ENCODE measurements around the gene ZNF701. TPM values are rescaled to one million over a fixed set of nuclear protein-coding genes. Genes with fewer than 3 reads are reported as not detected.
"Not testable (repeated sequence)": the region's sequence is repeated elsewhere in the genome, so short reads cannot be mapped to it uniquely, and the experiment has no call there.

ZNF701 gene
- total RNA-seq, 1 experiment from 2014 or later: 9.0 TPM

GRCh38 chr19:52541608-52542007 is 28.5 kb upstream of the ZNF701 start:
- POLR2A ChIA-PET: no interaction called here
- intact Hi-C loops (cut with micrococcal nuclease): no loop called here
- no peaks in the 10 kb centered on the region for H3K4me1 ChIP-seq (ENCODE audit: control insufficient read depth in 1 of 2, insufficient read depth in 2 of 2, low read length in 2 of 2)
- H3K9me2 ChIP-seq (ENCODE audit: insufficient read depth): no peaks in the 10 kb centered on the region
- no peak for TF ChIP-seq CTCF (IDR thresholded peaks at IDR 0.05 in 2 of 3, conservative IDR thresholded peaks at IDR 0.05 in 1 of 3; ENCODE audit: borderline replicate concordance in 1 of 3, insufficient read depth in 1 of 3, low read depth in 2 of 3, low read length in 2 of 3)
- no peak for TF ChIP-seq ZFX (IDR thresholded peaks at IDR 0.05)
- TF ChIP-seq SP1 (IDR thresholded peaks at IDR 0.05; ENCODE audit: low read depth): no peak
- no peak for TF ChIP-seq EZH2phosphoT487 (IDR thresholded peaks at IDR 0.05; ENCODE audit: borderline replicate concordance)
- no peak for TF ChIP-seq FOSL1 (IDR thresholded peaks at IDR 0.05; ENCODE audit: low read depth)
- no peak for TF ChIP-seq TCF7L2 (IDR thresholded peaks at IDR 0.05; ENCODE audit: borderline replicate concordance, extremely low read depth, insufficient read depth, insufficient read length)
- TF ChIP-seq ATF3 (IDR thresholded peaks at IDR 0.05): no peak
- H3K27ac ChIP-seq (ENCODE audit: low read depth, low read length): no peak overlapping the region
- no peaks in the 10 kb centered on the region for H3K79me2 ChIP-seq (ENCODE audit: insufficient read depth, low read length)
- BruUV-seq (replicated peaks): no TSS peak
- H3K9me3 ChIP-seq (ENCODE audit: control insufficient read depth in 1 of 2, insufficient read depth in 1 of 2, low read depth in 1 of 2, low read length in 2 of 2): no peaks in the 10 kb centered on the region
- H3K27me3 ChIP-seq (ENCODE audit: insufficient read depth, low read length): no peaks in the 10 kb centered on the region
- H3K9ac ChIP-seq (ENCODE audit: low read length): no peak overlapping the region
- H3K36me3 ChIP-seq (ENCODE audit: control insufficient read depth in 1 of 2, insufficient read depth in 2 of 2, low read length in 2 of 2): peaks cover 0 to 12% of the 10 kb centered on the region in 2 experiments; a peak in 2 of 4 replicates
- RAD21 ChIA-PET (ENCODE audit: low non-redundant PET in 1 of 2, low total read pairs in 2 of 2, uncharacterized antibody in 2 of 2, unreplicated experiment in 2 of 2): no interaction called here
- H3K4me3 ChIP-seq (replicated peaks in 1 of 2; ENCODE audit: low read depth in 1 of 2, low read length in 2 of 2): no peak overlapping the region
- ATAC-seq (no peak), DNase-seq (ENCODE audit: low read depth, low spot score) (no peak)
- no peak overlapping the region for H3K4me2 ChIP-seq (ENCODE audit: low read length)
- CTCF ChIA-PET: no interaction called here
- H4K20me1 ChIP-seq (ENCODE audit: insufficient read depth): no peaks in the 10 kb centered on the region
- H2AFZ ChIP-seq (ENCODE audit: low read depth, low read length, poor library complexity, severe bottlenecking): no peak overlapping the region

- DNase-seq (ENCODE audit: low read depth, low spot score); H3K9ac ChIP-seq (ENCODE audit: low read length); BruUV-seq (replicated peaks); H3K4me1 ChIP-seq (ENCODE audit: control insufficient read depth in 1 of 2, insufficient read depth in 2 of 2, low read length in 2 of 2); H3K9me2 ChIP-seq (ENCODE audit: insufficient read depth); RAD21 ChIA-PET (ENCODE audit: low non-redundant PET in 1 of 2, low total read pairs in 2 of 2, uncharacterized antibody in 2 of 2, unreplicated experiment in 2 of 2); H3K4me2 ChIP-seq (ENCODE audit: low read length); H2AFZ ChIP-seq (ENCODE audit: low read depth, low read length, poor library complexity, severe bottlenecking); H3K27ac ChIP-seq (ENCODE audit: low read depth, low read length); H3K9me3 ChIP-seq (ENCODE audit: control insufficient read depth in 1 of 2, insufficient read depth in 1 of 2, low read depth in 1 of 2, low read length in 2 of 2); POLR2A ChIA-PET; H3K79me2 ChIP-seq (ENCODE audit: insufficient read depth, low read length); H3K4me3 ChIP-seq (replicated peaks in 1 of 2; ENCODE audit: low read depth in 1 of 2, low read length in 2 of 2); H4K20me1 ChIP-seq (ENCODE audit: insufficient read depth); intact Hi-C loops (cut with micrococcal nuclease); H3K27me3 ChIP-seq (ENCODE audit: insufficient read depth, low read length); ATAC-seq; CTCF ChIA-PET: not testable (repeated sequence)
- peaks cover 0 to 12% of the 10 kb centered on the region in 2 experiments; a peak in 2 of 4 replicates for H3K36me3 ChIP-seq (ENCODE audit: control insufficient read depth in 1 of 2, insufficient read depth in 2 of 2, low read length in 2 of 2)
Measured at GRCh38 chr19:52542541-52542940, 27.5 kb upstream of the ZNF701 start.
